ENCODE measurements around the gene C1RL. TPM values are rescaled to one million over a fixed set of nuclear protein-coding genes. Genes with fewer than 3 reads are reported as not detected.

Gene C1RL
- total RNA-seq, 1 donor from 2014 or later: 14.4 TPM

GRCh38 chr12:7142056-7142644 is 33.1 kb upstream of the C1RL start:
- intact Hi-C loops (cut with DNase I): loop anchor here (2.0 kb wide), 1 partner anchor 47 kb away; the partner anchor contains the start of gene PEX5
- DNase-seq (ENCODE audit: missing footprints) (no peak), ATAC-seq (peak; percentile 31)

GRCh38 chr12:7141351-7142005 is 32.5 kb upstream of the C1RL start:
- DNase-seq (ENCODE audit: missing footprints) (no peak), ATAC-seq (no peak)
- intact Hi-C loops (cut with DNase I): loop anchor here (2.0 kb wide), 1 partner anchor 47 kb away; the partner anchor contains the start of gene PEX5

DNA sequence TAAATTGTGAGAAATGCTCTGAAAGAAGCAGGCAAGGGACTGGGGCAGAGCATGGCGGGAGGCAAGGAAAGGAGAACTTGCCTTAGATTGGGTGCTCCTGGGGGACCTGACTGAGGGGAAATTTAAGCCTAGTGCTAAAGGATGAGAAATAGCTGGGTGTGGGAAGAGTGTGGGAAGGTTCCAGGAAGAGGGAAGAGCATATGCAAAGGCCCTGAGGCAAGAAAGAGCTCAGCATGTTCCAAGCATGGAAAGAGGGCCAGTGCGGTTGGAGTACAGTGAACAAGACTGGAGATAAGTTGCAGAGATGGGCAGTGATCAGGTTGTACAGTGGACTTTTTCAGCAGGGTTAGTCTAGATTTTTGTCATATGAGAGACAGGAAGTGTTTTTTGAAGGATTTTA is 30.2 kb upstream of the C1RL start:
- intact Hi-C loops (cut with DNase I): no loop called here
- DNase-seq (ENCODE audit: missing footprints) (no peak), ATAC-seq (no peak)

DNA sequence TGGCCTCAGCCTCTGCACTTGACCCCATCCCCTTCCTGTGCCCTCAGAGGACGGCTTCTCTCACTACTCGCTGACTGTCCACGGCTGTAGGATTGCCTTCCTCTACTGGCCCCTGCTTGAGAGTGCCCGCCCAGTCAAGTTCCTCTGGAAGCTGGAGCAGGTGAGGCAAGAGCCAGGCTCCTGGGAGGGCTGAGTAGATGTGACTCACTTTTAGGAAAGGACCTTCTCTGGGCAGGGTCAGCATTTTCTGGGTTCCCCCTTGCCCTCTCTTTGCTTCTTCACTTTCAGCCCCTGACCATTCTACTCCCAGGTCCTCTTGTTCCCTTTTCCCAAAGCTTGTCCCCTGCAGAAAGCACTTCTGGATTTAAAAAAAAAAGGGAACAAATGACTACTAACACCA is 28.9 kb upstream of the C1RL start:
- DNase-seq (ENCODE audit: missing footprints) (no peak), ATAC-seq (no peak)
- intact Hi-C loops (cut with DNase I): no loop called here

DNA sequence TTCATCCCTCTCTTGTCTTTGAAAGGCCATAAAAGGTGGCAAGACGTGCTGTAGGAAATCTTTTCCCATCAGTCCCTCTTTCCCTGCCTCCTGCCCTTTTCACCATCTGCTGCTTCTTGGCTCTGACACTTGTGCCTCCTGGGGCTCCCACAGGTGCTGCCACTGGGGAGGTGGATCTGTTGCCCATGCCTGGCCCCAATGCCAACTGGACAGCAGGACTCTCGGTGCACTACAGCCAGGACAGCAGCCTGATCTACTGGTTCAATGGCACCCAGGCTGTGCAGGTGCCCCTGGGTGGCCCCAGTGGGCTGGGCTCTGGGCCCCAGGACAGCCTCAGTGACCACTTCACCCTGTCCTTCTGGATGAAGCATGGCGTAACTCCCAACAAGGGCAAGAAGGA is 27.7 kb upstream of the C1RL start:
- intact Hi-C loops (cut with DNase I): no loop called here
- DNase-seq (ENCODE audit: missing footprints) (no peak), ATAC-seq (no peak)

DNA sequence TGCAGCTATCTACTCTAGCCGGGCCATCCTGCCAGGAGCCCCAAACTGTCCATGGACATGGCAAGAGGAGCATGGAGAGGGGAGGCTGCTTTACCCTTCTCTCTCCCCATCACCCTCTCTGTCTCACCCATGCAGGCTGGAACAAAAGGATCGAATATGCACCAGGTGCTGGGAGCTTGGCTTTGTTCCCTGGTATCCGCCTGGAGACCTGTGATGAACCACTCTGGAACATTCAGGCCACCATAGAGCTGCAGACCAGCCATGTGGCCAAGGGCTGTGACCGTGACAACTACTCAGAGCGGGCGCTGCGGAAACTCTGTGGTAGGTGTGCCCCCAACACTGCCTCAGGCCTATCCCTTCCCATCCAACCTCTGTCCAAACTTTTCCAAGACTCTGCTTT is 27.1 kb upstream of the C1RL start:
- intact Hi-C loops (cut with DNase I): no loop called here
- ATAC-seq: no peak
- DNase-seq (ENCODE audit: missing footprints): no peak

- no peak for ATAC-seq
- intact Hi-C loops (cut with DNase I): no loop called here
- no peak for DNase-seq (ENCODE audit: missing footprints)
Measured at GRCh38 chr12:7134396-7135166, 25.6 kb upstream of the C1RL start.

DNA sequence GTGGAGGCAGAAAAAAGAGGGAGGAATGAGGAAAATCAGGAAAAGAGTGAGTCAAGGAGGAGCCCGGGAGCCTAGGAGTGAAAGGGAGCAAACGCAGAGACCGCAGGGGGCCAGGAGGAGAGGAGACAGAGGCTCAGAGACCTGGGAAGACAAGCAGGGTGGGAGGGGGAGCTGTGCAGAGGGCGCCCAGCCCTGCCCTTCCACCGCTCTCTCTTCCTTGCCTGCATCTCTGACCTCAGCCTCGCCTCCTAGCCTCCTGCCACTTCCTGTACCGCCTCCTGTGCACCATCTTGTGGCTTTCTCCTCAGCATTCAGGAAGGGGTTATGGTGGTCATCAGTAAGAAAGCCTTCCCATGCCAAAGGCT is 22.5 kb upstream of the C1RL start:
- no peak for ATAC-seq
- intact Hi-C loops (cut with DNase I): no loop called here
- no peak for DNase-seq (ENCODE audit: missing footprints)

DNA sequence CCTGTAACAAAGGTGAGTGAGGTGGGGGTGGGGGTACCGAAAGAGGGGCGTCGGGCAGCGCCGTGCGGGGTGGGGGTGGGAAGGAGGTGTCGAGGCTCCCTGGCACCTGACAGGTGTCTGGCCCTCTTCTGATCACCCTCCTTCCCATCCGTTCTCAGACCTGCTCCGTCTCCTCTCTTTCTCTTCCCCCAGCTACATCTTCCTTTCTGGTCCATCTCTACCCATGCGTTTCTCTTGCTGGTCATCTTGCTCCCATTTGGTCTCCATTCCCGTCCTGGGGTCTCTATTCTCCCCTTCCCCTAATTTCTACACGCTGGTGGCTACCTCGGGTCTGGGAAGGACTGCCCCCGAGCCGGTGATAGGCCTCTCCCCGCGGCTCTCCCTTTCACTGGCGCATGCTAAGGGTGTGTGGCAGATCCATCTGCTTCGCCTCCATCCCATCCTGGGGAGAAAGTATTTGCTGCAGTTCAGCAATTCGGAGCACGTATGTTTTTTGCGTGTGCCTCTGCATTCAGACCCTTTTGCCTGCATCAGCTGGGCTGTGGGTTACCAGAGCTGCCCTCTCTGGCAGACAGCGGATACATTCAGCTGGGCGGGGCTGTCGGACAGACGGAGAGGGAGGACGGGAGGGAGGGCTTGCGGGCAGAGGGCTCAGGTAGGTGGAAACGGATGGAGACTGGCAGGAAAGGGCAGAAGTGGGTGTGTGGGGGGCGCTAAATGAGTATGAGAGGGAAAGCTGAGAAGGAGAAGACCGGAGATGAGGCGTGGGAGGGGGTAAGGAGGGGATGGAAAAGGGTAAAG is 21.9 kb upstream of the C1RL start:
- no peak for DNase-seq (ENCODE audit: missing footprints)
- intact Hi-C loops (cut with DNase I): no loop called here
- peak; percentile 49 for ATAC-seq

DNA sequence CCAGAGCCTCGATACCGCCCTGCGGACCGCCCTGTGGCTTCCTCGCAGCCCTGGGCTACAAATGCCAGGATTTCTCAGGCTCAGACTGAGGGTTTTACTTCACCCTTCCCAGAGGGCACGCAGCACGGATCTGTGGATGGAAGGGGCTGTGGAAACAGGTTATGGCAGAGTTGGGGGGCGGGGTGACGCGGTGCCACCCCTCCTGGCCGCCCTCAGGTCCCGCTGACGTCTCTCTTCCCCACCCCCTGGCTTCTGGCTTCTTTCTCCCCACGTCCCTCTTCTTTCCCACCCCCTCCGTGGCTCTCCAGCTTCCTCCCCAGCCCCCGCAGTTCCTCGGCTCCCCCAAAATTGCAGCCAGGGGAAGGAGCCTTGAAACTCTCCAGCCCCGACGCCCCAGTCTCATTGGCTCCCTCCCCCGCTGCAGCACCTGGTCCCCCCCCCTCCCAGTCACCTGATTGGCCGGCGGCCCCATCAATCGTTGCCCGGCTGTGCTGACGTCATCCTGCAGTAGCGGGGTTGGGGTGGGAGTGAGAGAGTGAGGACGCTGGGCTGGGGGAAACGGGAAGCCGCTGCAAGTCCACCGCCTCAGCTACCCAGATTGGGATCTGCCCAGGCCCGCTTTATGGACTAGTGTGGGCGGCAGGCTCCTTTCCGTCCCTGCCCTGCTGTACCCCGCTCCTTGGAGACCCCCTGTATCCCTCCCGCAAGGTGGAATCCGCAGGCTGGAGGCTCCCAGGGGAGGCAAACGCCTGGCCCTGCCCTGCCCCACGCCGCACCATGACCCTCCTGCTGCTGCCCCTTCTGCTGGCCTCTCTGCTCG is 21.1 kb upstream of the C1RL start, which contains the start of gene CLSTN3:
CLSTN3 (plus strand) TSS at position 500 of the 820 bp plus-strand sequence; CDS start at position 778, 278 bp downstream.
- DNase-seq (ENCODE audit: missing footprints): no peak
- peak; percentile 80 for ATAC-seq
- intact Hi-C loops (cut with DNase I): no loop called here

DNA sequence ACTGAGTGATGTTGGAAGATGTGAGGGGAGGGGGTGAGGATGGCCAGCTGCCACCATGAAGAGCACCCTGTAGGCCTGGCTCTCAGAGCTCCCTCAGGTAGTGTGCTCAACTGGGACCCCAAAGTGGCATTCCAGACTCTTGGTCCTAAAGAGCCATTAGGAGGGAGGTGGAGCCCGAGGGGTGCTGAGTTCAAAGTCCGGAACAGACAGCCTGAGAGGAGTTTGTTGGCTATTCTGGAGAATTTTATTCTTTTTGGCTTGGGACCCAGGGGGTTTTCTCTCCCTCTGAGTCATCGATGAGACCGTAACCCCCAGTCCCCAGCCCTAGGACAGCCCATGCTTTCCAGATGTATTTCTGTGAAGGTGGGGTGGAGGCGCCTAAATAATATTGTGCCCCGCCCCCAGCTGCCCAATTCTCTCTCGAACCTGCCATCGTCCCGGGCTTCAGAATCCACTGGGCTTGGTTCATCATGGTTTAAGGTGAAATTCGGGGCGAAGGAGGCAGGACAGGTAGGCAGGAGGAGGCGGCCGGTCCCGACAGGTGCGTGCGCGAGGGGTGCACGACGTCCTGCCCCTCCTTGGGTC is 20.4 kb upstream of the C1RL start:
- DNase-seq (ENCODE audit: missing footprints) (no peak), ATAC-seq (no peak)
- intact Hi-C loops (cut with DNase I): no loop called here

DNA sequence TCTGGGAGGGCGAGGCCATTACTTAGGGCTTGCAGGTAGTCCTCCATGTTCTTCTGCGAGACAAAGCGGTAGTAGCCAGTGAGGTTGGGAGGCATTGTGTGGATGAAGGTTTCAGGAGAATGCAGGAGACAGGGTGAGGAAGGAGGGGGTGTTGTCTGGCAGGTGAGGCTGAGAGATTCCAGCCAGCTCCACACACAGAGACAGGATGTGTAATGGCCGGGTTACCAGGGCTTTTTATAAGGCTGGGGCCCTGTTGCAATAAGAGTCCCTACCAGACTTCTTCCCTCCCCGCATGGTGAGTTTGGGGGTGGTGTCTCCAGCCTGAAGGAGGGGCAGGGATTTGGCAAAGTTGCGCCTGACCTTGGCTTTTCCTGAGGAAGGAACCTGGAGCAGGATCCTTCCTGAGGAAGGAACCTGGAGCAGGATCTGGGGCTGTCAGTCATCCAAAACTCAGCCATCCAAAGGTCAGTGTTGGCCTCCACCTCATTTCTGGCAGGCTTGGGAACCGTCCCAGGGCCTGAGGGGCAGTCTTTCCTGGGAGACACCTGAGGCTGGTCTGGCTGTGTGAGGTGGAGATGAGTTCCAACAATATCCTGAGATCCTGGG is 19.8 kb upstream of the C1RL start, which contains the start of gene RBP5:
RBP5 (minus strand) TSS at position 209 of the 606 bp plus-strand sequence; CDS start at position 95, 114 bp downstream.
- intact Hi-C loops (cut with DNase I): no loop called here
- ATAC-seq: no peak
- no peak for DNase-seq (ENCODE audit: missing footprints)

- ATAC-seq (no peak), DNase-seq (ENCODE audit: missing footprints) (no peak)
- intact Hi-C loops (cut with DNase I): no loop called here
Measured at GRCh38 chr12:7127916-7128626, 19.1 kb upstream of the C1RL start.

- no peak for DNase-seq (ENCODE audit: missing footprints)
- ATAC-seq: no peak
Measured at GRCh38 chr12:7125632-7126227, 16.7 kb upstream of the C1RL start.

DNA sequence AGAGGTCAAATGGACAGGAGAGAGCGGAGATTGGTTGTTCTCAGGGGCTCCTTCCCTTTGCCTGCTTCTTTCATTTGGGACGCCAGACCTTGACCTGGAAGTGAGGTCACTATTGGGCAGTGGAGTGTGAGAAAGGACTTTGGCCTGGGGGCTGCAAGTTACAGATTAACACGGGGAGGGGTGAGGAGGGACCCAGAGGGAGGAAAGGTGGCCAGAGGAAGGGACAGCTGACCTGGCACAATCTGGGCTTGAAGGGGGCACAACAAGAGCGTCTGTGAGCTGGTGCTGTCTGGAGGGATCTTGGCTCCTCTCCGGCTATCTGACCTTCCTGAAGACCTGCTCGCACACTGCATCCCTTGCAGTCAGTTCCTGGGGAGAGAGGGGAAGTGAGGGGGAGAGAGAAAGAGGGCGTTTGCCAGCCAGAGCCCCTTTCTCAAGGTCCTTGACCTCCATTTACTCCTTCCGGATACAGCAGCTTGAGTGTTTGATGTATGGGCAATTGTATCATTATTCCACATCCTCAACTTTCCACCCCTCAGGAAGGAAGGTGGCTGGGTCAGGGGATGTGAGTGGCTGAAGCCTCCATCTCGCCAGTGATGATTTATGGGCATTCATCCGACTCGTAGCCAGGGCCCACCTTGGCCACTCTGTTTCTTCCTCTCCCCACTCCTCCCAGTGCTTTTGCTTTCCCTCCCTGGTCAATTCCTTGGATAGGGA is 14.9 kb upstream of the C1RL start:
- intact Hi-C loops (cut with DNase I): no loop called here
- ATAC-seq: no peak
- DNase-seq (ENCODE audit: missing footprints): no peak

More at GRCh38 chr12:7125632-7126227, 16.7 kb upstream of the C1RL start:
- intact Hi-C loops (cut with DNase I): no loop called here

Measured in Right ventricle myocardium inferior (tissue), 1 donor.